SKM-1 treated with dmso at 0.1 percent for 144 hours (cell line): Measurements from ENCODE around the gene PRORP.
"Not testable (repeated sequence)": the region's sequence is repeated elsewhere in the genome, so short reads cannot be mapped to it uniquely, and the experiment has no call there.

Experiments
- DNase-seq: peaks from one replicate; lab custom pipeline; 2025; ENCODE audit not compliant: unreplicated experiment; lab: John Stamatoyannopoulos, UW

Gene PRORP

GRCh38 chr14:35121887-35122695 is at the start of gene PRORP, which contains the start of gene PPP2R3C:
Gene PRORP, plus strand, starts transcription at chr14:35122552. Its CDS starts 694 bp downstream, at chr14:35123246.
Gene PPP2R3C, minus strand, starts transcription at chr14:35121990. Its CDS starts 31 bp downstream, at chr14:35121959.
- peak; percentile 60 for DNase-seq

DNA sequence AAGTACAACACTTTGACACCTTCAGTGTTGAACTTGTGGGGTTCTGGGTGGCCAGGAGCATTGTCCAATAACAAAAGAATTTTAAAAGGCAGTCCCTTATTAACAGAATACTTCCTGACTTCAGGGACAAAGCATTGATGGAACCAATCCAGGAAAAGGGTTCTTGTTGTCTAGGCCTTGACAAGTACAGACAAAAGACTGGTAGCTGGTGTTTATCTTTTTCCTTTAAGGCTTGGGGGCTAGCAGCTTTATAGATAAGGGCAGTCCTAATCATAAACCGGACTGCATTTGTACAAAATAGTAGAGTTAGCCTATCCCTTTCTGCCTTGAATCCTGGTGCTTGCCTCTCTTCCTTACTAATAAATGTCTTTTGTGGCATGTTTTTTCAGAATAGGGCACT is 48.9 kb upstream of the PRORP start:
- no peak for DNase-seq

DNA sequence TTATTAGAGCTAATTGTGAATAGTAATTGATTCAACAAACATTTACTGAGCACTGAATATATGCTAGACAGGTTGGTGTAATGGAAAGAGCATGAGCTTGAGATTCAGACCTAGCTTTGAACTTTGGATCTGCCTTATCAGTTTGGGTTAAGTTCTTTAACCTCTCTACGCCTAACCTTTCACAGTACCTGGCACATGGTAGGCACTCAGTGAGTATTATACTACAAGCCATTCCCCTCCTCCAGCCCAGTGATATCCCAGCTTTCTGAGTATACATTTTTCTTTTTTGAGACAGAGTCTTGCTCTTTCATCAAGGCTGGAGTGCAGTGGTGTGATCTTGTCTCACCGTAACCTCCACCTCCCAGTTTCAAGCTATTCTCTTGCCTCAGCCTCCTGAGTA is 44.3 kb upstream of the PRORP start:
- DNase-seq: no peak

GRCh38 chr14:35079742-35080141 is 42.6 kb upstream of the PRORP start:
- DNase-seq: no peak

GRCh38 chr14:35083530-35084150 is 38.7 kb upstream of the PRORP start:
- no peak for DNase-seq

GRCh38 chr14:35085441-35085840 is 36.9 kb upstream of the PRORP start:
- DNase-seq: no peak

GRCh38 chr14:35088514-35088913 is 33.8 kb upstream of the PRORP start:
- no peak for DNase-seq

- not testable (repeated sequence) for DNase-seq
Observed at GRCh38 chr14:35094645-35095044, 27.7 kb upstream of the PRORP start.

GRCh38 chr14:35107866-35108265 is 14.5 kb upstream of the PRORP start:
- DNase-seq: no peak

- no peak for DNase-seq
Observed at GRCh38 chr14:35112641-35113040, 9.7 kb upstream of the PRORP start.

DNA sequence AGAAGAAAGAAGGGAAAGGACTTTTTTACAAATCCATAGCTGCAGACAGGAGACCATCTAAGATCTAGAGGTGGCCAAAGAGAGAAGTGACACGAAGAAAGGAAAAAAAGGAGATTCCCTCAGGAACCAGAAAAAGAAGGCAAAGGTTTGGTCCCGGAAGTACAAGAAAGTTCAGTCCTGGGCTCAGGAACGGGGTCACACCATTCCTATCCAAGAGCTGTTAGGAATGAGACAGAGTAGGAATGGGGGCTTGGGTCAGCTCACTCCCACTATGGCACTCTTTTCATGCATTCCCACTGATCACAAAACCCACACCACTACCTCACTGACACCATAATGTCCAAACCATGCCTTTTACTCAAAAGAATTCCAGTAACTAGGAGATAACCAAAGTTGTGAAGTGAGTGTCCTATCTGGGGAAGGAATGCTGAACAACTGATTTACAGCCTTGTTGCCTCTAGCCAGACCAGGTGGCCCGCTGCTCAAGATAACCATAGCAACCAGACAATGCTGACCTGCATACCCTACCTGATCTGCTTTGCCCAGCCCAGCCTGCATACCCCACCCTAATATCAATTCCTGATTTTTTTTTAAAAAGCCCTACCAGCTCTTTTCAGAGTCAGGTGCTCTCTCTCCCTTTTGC is 8.9 kb upstream of the PRORP start:
- no peak for DNase-seq

GRCh38 chr14:35114036-35114435 is 8.3 kb upstream of the PRORP start:
- no peak for DNase-seq

DNA sequence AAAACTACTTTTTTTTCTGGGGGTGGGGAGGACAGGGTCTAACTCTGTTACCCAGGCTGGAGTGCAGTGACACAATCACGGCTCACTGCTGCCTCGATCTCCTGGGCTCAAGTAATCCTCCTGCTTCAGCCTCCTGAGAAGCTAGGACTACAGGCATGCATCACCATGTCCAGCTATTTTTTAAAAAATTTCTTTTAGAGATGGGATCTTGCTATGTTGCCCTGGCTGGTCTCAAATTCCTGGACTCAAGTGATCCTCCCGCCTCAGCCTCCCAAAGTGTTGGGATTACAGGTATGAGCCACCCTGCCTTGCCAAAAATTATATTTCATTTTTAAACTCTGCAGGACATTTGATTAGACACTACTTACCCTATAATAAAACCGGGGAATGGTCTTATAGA is 6.1 kb upstream of the PRORP start:
- no peak for DNase-seq

GRCh38 chr14:35117112-35117511 is 5.2 kb upstream of the PRORP start:
- no peak for DNase-seq

DNA sequence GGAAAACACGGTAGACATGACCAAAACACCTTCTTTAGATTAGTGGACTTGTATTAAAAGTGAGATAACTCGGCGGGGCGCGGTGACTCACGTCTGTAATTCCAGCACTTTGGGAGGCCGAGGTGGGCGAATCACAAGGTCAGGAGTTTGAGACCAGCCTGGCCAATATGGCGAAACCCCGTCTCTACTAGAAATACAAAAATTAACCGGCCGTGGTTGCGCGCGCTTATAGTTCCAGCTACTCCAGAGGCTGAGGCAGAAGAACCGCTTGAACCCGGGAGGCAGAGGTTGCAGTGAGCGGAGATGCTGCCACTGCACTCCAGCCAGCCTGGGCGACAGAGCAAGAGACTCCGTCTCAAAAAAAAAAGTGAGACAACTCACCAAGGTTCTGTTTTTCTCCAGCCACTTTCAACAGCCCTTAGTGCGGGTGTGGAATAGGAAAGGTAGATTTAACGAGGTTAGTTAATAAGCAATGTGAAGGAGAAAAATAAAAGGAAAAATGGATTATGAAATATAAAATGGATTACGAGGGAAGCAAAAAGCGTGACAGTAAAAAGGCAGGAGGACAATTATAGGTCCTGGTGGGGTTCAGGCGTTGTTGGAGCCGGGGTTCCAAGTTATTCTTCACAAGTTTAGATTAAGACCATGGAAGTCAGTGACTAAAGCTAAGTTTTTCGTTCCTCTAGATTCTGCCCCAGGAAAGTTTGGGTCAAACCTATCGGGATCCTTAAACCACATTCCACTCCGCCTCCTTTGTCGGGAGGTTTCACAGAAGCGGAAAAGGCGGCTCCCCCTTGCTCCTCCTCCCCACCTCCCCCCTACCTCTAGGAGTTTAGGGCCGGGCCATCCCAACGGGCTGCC is 1.1 kb upstream of the PRORP start:
- no peak for DNase-seq

DNA sequence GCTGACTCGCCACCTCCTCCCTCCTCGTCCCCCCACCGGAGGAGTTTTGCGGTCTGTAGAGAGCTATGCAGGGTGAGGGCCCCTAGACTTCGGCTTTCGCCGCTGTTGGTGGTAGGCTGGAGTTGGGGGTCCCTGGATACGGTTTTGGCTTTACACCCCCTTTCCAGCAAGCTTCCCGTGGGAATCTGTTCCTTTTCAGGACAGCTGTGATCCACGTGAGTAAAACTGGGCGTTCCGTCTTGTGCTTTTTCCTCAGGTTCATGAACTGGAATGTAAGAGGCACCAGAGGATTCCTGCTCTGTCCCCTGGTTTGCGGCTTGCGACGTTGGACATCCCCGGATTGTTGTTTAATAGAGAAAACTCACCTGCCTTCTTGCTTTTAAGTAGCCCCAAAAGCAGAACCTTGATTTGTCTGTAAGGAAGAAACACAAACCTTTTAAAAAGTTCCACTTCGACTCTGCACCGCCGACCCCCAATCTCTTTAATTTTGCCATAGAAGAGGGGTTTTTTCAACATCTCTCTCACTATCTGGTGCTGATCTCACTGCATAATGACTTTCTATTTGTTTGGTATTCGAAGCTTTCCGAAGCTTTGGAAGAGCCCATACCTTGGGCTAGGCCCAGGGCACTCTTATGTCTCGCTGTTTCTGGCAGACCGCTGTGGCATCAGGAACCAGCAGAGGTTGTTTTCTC is 490 bp downstream of the PRORP start:
- DNase-seq: no peak

DNA sequence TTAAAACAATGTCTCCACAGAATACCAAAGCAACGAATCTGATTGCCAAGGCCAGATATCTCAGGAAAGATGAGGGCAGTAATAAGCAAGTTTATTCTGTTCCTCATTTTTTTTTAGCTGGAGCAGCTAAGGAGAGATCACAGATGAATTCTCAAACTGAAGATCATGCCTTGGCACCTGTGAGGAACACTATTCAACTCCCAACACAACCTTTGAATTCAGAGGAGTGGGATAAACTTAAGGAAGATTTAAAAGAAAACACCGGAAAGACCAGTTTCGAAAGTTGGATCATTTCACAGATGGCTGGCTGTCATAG is 994 bp downstream of the PRORP start:
- DNase-seq: no peak

DNA sequence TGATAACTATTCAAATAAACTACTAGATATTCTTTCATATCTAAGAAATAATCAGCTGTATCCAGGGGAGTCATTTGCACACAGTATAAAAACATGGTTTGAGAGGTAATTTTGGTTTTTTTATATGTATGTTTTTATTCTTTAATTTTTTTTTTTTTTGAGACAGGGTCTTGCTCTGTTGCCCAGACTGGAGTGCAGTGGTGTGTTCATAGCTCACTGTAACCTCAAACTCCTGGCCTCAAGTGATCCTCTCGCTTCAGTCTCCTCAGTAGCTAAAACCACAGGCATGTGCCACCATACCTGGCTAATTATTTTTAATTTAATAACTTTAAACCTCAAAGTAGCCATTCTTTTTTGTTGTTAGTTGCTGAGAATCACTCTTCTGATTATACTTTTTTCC is 1.8 kb downstream of the PRORP start:
- no peak for DNase-seq

GRCh38 chr14:35133542-35134328 is 11.4 kb downstream of the PRORP start:
- DNase-seq: no peak
